ENCODE measurements around the gene GRK1. TPM values are rescaled to one million over a fixed set of nuclear protein-coding genes. Genes with fewer than 3 reads are reported as not detected.

The GRK1 gene
- total and polyA plus RNA-seq, 2 of the 8 experiments (the other 6 are each of a cell fraction or from before 2014, with no cell fraction given): 0.12 TPM; not detected in 1

- TF ChIP-seq SRF (IDR thresholded peaks at IDR 0.05; ENCODE audit: low read depth, low read length): no peak
- no peak for TF ChIP-seq TBP (IDR thresholded peaks at IDR 0.05; ENCODE audit: low read depth, low read length)
- no peak for TF ChIP-seq POU5F1 (IDR thresholded peaks at IDR 0.05; ENCODE audit: low read depth, low read length)
- no peak for TF ChIP-seq KDM4A (IDR thresholded peaks at IDR 0.05; ENCODE audit: low read depth, low read length, severe bottlenecking)
- TF ChIP-seq ATF2 (IDR thresholded peaks at IDR 0.05; ENCODE audit: low read length): no peak
- no peak for TF ChIP-seq HDAC2 (IDR thresholded peaks at IDR 0.05; ENCODE audit: borderline replicate concordance in 1 of 2, low read depth in 2 of 2, low read length in 2 of 2)
Observed at GRCh38 chr13:113633485-113633873, 33.5 kb upstream of the GRK1 start (continued).
